HCT116 (cell line): ENCODE data around the gene ZNF425. TPM values are rescaled to one million over a fixed set of nuclear protein-coding genes. Genes with fewer than 3 reads are reported as not detected.

Experiments used
- ATAC-seq: fragments of 200-7000 bp; cut with Tn5 transposase; 2 replicates; pipeline ENCODE4 v1.9.1; 2020; ENCODE audit warnings: mild to moderate bottlenecking, moderate library complexity
- BruUV-seq: library from RNA; stranded (reverse); fragments of 400-500 nt; replicated peaks from 2 replicates; lab custom pipeline; 2021; lab: Mats Ljungman, UMichigan
- CTCF ChIA-PET: fragments of 300-600 bp; sonication (Branson Sonifier 250); formaldehyde crosslinking; loops from one replicate; lab custom pipeline; 2021; ENCODE audit warnings: antibody characterized with exemption; lab: Charles Lee
- POLR2A ChIA-PET: fragments of 300-600, 350-600 bp; sonication (Branson Sonifier 250); formaldehyde crosslinking; loops from one replicate; lab custom pipeline; 2021; ENCODE audit warnings: antibody characterized with exemption; lab: Charles Lee
- RAD21 ChIA-PET, 2 experiments: fragments of 300-600 bp; sonication (Branson Sonifier 250); formaldehyde crosslinking; loops; one replicate each; lab custom pipeline; 2023; ENCODE audit warnings: low total read pairs in 2 of 2; ENCODE audit not compliant: uncharacterized antibody in 2 of 2, unreplicated experiment in 2 of 2, low non-redundant PET in 1 of 2; lab: Charles Lee
- DNase-seq: peaks from one replicate; pipeline ENCODE4 v3.0.0-alpha.2; 2010; ENCODE audit warnings: low read depth, low spot score
- H2AFZ ChIP-seq: fragments of 200-600 bp; shearing (Covaris generic), sonication (generic); 2 replicates; pipeline ENCODE4 v1.6.1; 2017; ENCODE audit warnings: low read depth, mixed run types, mixed read lengths, antibody characterized with exemption, low read length; ENCODE audit not compliant: poor library complexity, severe bottlenecking
- H3K27ac ChIP-seq: 2 replicates; pipeline ENCODE4 v1.5.1; 2012; ENCODE audit warnings: low read depth, low read length
- H3K27me3 ChIP-seq: fragments of 200-600 bp; sonication (generic); 2 replicates; pipeline ENCODE4 v1.6.1; 2016; ENCODE audit warnings: mixed run types, low read length, mixed read lengths; ENCODE audit not compliant: insufficient read depth
- H3K36me3 ChIP-seq, 2 experiments: fragments of 200-500 bp in 1 of 2; fragments of 200-600 bp in 1 of 2; sonication (Bioruptor generic) in 1 of 2; sonication (generic) in 1 of 2; 2 replicates each; pipeline versions ENCODE4 v1.5.1 to v1.6.1; 2014 to 2016; ENCODE audit warnings: low read length in 2 of 2, inconsistent platforms in 1 of 2, mixed read lengths in 1 of 2, mixed run types in 1 of 2; ENCODE audit not compliant: insufficient read depth in 2 of 2, control insufficient read depth in 1 of 2
- H3K4me1 ChIP-seq, 2 experiments: fragments of 200-600 bp in 1 of 2; sonication (generic) in 1 of 2; 2 replicates each; pipeline versions ENCODE4 v1.5.1 to v1.6.1; 2012 to 2017; ENCODE audit warnings: low read length in 2 of 2, inconsistent platforms in 1 of 2, mild to moderate bottlenecking in 1 of 2, mixed read lengths in 1 of 2, mixed run types in 1 of 2, moderate library complexity in 1 of 2; ENCODE audit not compliant: insufficient read depth in 2 of 2, control insufficient read depth in 1 of 2
- H3K4me2 ChIP-seq: fragments of 200-600 bp; sonication (generic); 2 replicates; pipeline ENCODE4 v1.6.1; 2017; ENCODE audit warnings: mixed run types, low read length, mixed read lengths
- H3K4me3 ChIP-seq, 2 experiments: fragments of 200-600 bp in 1 of 2; sonication (generic) in 1 of 2; replicated peaks in 1 of 2; 2 replicates each; pipeline ENCODE4 v1.5.1; 2011 to 2016; ENCODE audit warnings: low read length in 2 of 2, control low read depth in 1 of 2, low read depth in 1 of 2, mild to moderate bottlenecking in 1 of 2, mixed read lengths in 1 of 2, mixed run types in 1 of 2
- H3K79me2 ChIP-seq: fragments of 200-600 bp; sonication (generic); 2 replicates; pipeline ENCODE4 v1.6.1; 2017; ENCODE audit warnings: mild to moderate bottlenecking, mixed run types, low read length, moderate library complexity, mixed read lengths; ENCODE audit not compliant: insufficient read depth
- H3K9ac ChIP-seq: fragments of 200-600 bp; sonication (generic); 2 replicates; pipeline ENCODE4 v1.6.1; 2016; ENCODE audit warnings: low read length, mixed read lengths
- H3K9me2 ChIP-seq: fragments of 200-600 bp; sonication (generic), shearing (Covaris generic); 2 replicates; pipeline ENCODE4 v1.6.1; 2017; ENCODE audit warnings: mixed run types, mild to moderate bottlenecking, moderate library complexity; ENCODE audit not compliant: insufficient read depth
- H3K9me3 ChIP-seq, 2 experiments: fragments of 200-500 bp in 1 of 2; fragments of 200-600 bp in 1 of 2; sonication (Bioruptor generic) in 1 of 2; sonication (generic) in 1 of 2; 2 replicates each; pipeline ENCODE4 v1.6.1; 2014 to 2017; ENCODE audit warnings: low read length in 2 of 2, mixed read lengths in 2 of 2, inconsistent platforms in 1 of 2, low read depth in 1 of 2, mild to moderate bottlenecking in 1 of 2, mixed run types in 1 of 2, moderate library complexity in 1 of 2; ENCODE audit not compliant: control insufficient read depth in 1 of 2, insufficient read depth in 1 of 2
- H4K20me1 ChIP-seq: fragments of 200-600 bp; sonication (generic), shearing (Covaris generic); 2 replicates; pipeline ENCODE4 v1.6.1; 2017; ENCODE audit warnings: mixed run types, mild to moderate bottlenecking, moderate library complexity; ENCODE audit not compliant: insufficient read depth
- ATF3 ChIP-seq: IDR thresholded peaks from 2 replicates; pipeline ENCODE4 v1.6.1; 2012
- CEBPB ChIP-seq: IDR thresholded peaks from 2 replicates; pipeline ENCODE4 v1.6.1; 2012; ENCODE audit warnings: low read depth
- ELF1 ChIP-seq: IDR thresholded peaks from 2 replicates; pipeline ENCODE4 v1.6.1; 2012; ENCODE audit warnings: low read depth, borderline replicate concordance
- EZH2 ChIP-seq: fragments of 200-600 bp; sonication (generic); IDR thresholded peaks from 2 replicates; pipeline ENCODE4 v1.6.1; 2017; ENCODE audit warnings: antibody characterized with exemption, mixed run types
- EZH2phosphoT487 ChIP-seq: fragments of 200-600 bp; IDR thresholded peaks from 2 replicates; pipeline ENCODE4 v1.6.1; 2018; ENCODE audit warnings: antibody characterized with exemption, borderline replicate concordance
- FOSL1 ChIP-seq: IDR thresholded peaks from 2 replicates; pipeline ENCODE4 v1.6.1; 2012; ENCODE audit warnings: low read depth
- JUND ChIP-seq: IDR thresholded peaks from 2 replicates; pipeline ENCODE4 v1.6.1; 2012
- POLR2A ChIP-seq: IDR thresholded peaks from 2 replicates; pipeline ENCODE4 v1.7.0; 2011; ENCODE audit warnings: borderline replicate concordance; ENCODE audit not compliant: insufficient read depth, insufficient read length; ENCODE audit errors: extremely low read depth
- POLR2AphosphoS5 ChIP-seq: IDR thresholded peaks from 2 replicates; pipeline ENCODE4 v1.6.1; 2011; ENCODE audit warnings: mild to moderate bottlenecking, low read depth, low read length, moderate library complexity
- SIN3A ChIP-seq: IDR thresholded peaks from 2 replicates; pipeline ENCODE4 v1.6.1; 2012; ENCODE audit warnings: low read depth
- TCF7L2 ChIP-seq: IDR thresholded peaks from 2 replicates; pipeline ENCODE4 v1.7.0; 2011; ENCODE audit warnings: borderline replicate concordance, inconsistent platforms; ENCODE audit not compliant: insufficient read depth, insufficient read length; ENCODE audit errors: extremely low read depth
- YY1 ChIP-seq: IDR thresholded peaks from 2 replicates; pipeline ENCODE4 v1.6.1; 2011; ENCODE audit warnings: low read length, low read depth, moderate library complexity, mild to moderate bottlenecking; ENCODE audit not compliant: insufficient replicate concordance; ENCODE audit errors: extremely low read depth
- ZFX ChIP-seq: fragments of 450-650 bp; IDR thresholded peaks from 2 replicates; pipeline ENCODE4 v1.6.1; 2017
- intact Hi-C: fragments of 100-400 bp; cut with micrococcal nuclease; formaldehyde crosslinking; loops from 2 replicates; pipeline ENCODE4 v1.10.0; 2022
- total RNA-seq: library from RNA; stranded (reverse); gene quantifications from one replicate; pipeline ENCODE4 v1.2.1, GENCODE V29; 2021; ENCODE audit not compliant: unreplicated experiment
- TF ChIP-seq, protein P1 (sequence below): IDR thresholded peaks from 2 replicates; pipeline ENCODE4 v1.6.1; 2012
- TF ChIP-seq, protein P2 (sequence below): IDR thresholded peaks from 2 replicates; pipeline ENCODE4 v1.6.1; 2012; ENCODE audit warnings: low read depth

ZNF425 gene
- total RNA-seq, 1 experiment from 2014 or later, result 2.1 TPM

DNA sequence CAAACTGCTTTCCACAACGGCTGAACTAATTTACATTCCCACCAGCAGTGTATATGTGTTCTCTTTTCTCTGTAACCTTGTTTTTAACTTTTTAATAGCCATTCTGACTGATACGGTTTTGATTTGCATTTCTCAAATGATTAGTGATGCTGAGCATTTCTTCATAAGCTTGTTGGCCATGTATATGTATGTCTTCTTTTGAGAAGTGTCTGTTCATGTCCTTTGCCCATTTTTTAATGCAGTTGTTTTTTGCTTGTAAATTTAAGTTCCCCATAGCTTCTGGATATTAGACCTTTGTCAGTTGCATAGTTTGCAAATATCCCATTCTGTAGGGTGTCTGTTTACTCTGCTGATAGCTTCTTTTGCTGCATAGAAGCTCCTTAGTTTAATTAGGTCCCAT, 41.7 kb downstream of the ZNF425 start:
- Histone ChIP-seq H3K27ac (no peak overlapping the region), H3K36me3 (0 out of 4 replicates have a peak, but pooled peaks cover 0 to 4% of the 10 kb centered on the region in 2 experiments), H4K20me1 (0 out of 2 replicates have a peak, but pooled peaks cover 4% of the 10 kb centered on the region), H3K9ac (no peak overlapping the region), H3K9me2 (no peaks in the 10 kb centered on the region), H3K79me2 (peaks cover 41% of the 10 kb centered on the region), H2AFZ (no peak overlapping the region), H3K27me3 (no peaks in the 10 kb centered on the region), H3K4me3 (no peak overlapping the region), H3K4me2 (no peak overlapping the region), H3K4me1 (peaks cover 0 to 3% of the 10 kb centered on the region in 2 experiments; a peak in 1 of 4 replicates), H3K9me3 (no peaks in the 10 kb centered on the region)
- POLR2A ChIA-PET, result interaction anchor here (1.0 kb wide), 1 partner anchor 13 kb away, joined by 3 read pairs; no protein-coding TSS in a partner anchor
- no TSS peak for BruUV-seq
- CTCF ChIA-PET, result interaction anchor here (1.2 kb wide), 1 partner anchor 13 kb away, joined by 3 read pairs; no protein-coding TSS in a partner anchor
- DNase-seq (no peak), ATAC-seq (no peak)
- RAD21 ChIA-PET, result interaction anchor here in 1 of 2 experiments (0.6 kb wide), 1 partner anchor 9 kb away, joined by 3 read pairs; no protein-coding TSS in a partner anchor
- intact Hi-C loops, result no loop called here
- TF ChIP-seq, protein P1, sequence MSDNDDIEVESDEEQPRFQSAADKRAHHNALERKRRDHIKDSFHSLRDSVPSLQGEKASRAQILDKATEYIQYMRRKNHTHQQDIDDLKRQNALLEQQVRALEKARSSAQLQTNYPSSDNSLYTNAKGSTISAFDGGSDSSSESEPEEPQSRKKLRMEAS, result no peak
- TF ChIP-seq ZFX (no peak), EZH2 (no peak), FOSL1 (no peak), YY1 (no peak), JUND (no peak), EZH2phosphoT487 (no peak), CEBPB (no peak), ATF3 (no peak), TCF7L2 (no peak), POLR2A (no peak), ELF1 (no peak), SIN3A (no peak), POLR2AphosphoS5 (no peak)
- TF ChIP-seq, protein P2, sequence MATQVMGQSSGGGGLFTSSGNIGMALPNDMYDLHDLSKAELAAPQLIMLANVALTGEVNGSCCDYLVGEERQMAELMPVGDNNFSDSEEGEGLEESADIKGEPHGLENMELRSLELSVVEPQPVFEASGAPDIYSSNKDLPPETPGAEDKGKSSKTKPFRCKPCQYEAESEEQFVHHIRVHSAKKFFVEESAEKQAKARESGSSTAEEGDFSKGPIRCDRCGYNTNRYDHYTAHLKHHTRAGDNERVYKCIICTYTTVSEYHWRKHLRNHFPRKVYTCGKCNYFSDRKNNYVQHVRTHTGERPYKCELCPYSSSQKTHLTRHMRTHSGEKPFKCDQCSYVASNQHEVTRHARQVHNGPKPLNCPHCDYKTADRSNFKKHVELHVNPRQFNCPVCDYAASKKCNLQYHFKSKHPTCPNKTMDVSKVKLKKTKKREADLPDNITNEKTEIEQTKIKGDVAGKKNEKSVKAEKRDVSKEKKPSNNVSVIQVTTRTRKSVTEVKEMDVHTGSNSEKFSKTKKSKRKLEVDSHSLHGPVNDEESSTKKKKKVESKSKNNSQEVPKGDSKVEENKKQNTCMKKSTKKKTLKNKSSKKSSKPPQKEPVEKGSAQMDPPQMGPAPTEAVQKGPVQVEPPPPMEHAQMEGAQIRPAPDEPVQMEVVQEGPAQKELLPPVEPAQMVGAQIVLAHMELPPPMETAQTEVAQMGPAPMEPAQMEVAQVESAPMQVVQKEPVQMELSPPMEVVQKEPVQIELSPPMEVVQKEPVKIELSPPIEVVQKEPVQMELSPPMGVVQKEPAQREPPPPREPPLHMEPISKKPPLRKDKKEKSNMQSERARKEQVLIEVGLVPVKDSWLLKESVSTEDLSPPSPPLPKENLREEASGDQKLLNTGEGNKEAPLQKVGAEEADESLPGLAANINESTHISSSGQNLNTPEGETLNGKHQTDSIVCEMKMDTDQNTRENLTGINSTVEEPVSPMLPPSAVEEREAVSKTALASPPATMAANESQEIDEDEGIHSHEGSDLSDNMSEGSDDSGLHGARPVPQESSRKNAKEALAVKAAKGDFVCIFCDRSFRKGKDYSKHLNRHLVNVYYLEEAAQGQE, result no peak
